Upper lobe of left lung (tissue), 4 donors: ENCODE data around the gene AMT.

Experiments
- EP300 ChIP-seq, 4 donors: sonication (generic); formaldehyde crosslinking; IDR thresholded peaks; one replicate each; pipeline ENCODE4 v1.5.1; 2017; ENCODE audit warnings: antibody characterized with exemption in 4 of 4, control low read depth in 2 of 4
- POLR2A ChIP-seq, 4 donors: fragments of 450-650 bp; IDR thresholded peaks; one replicate each; pipeline ENCODE4 v1.5.1; 2016 to 2017; ENCODE audit warnings: antibody characterized with exemption in 4 of 4, mild to moderate bottlenecking in 2 of 4
- POLR2AphosphoS5 ChIP-seq, 2 donors: sonication (generic); formaldehyde crosslinking; IDR thresholded peaks; one replicate each; pipeline ENCODE4 v1.5.1; 2017; ENCODE audit warnings: antibody characterized with exemption in 2 of 2
- TF ChIP-seq, protein P1 (sequence below), 6 experiments: fragments of 450-650 bp in 4 of 6; fragments of 200-600 bp in 2 of 6; sonication (generic) in 2 of 6; IDR thresholded peaks; one replicate each; pipeline ENCODE4 v1.5.1; 2016 to 2019; ENCODE audit warnings: antibody characterized with exemption in 6 of 6

DNA sequence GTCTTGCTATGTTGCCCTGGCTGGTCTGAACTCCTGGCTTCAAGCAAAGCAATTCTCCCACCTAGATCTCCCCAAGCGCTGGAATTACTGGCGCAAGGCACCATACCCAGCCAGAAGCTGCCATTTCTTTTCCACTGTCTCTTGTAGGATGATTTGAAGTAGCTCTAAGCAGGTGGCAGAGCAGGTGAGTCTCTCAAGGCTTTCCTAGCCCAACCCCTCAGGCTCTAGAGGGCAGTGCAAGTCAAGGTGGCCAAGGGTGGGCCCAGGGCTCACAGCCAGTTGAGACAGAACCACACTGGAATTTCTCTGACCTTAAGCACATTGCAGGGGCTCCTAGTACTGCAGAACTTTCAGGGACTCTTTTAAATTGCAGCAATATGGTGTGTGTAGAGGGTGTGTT lies 32.2 kb upstream of the AMT start:
- TF ChIP-seq, protein P1, sequence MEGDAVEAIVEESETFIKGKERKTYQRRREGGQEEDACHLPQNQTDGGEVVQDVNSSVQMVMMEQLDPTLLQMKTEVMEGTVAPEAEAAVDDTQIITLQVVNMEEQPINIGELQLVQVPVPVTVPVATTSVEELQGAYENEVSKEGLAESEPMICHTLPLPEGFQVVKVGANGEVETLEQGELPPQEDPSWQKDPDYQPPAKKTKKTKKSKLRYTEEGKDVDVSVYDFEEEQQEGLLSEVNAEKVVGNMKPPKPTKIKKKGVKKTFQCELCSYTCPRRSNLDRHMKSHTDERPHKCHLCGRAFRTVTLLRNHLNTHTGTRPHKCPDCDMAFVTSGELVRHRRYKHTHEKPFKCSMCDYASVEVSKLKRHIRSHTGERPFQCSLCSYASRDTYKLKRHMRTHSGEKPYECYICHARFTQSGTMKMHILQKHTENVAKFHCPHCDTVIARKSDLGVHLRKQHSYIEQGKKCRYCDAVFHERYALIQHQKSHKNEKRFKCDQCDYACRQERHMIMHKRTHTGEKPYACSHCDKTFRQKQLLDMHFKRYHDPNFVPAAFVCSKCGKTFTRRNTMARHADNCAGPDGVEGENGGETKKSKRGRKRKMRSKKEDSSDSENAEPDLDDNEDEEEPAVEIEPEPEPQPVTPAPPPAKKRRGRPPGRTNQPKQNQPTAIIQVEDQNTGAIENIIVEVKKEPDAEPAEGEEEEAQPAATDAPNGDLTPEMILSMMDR (IDR thresholded peaks at IDR 0.05): peak in 3 of 6 experiments; percentile 24 to 34 (median 29)
- TF ChIP-seq POLR2A (IDR thresholded peaks at IDR 0.05) (no peak), EP300 (IDR thresholded peaks at IDR 0.05) (no peak), POLR2AphosphoS5 (IDR thresholded peaks at IDR 0.05) (no peak)
